K562 (cell line): ENCODE results near the gene AP2M1. TPM values are rescaled to one million over a fixed set of nuclear protein-coding genes. Genes with fewer than 3 reads are reported as not detected.

Experiments used
- ARID2 ChIP-seq: fragments of 450-650 bp; IDR thresholded peaks from 2 replicates; pipeline ENCODE4 v1.6.1; 2017; ENCODE audit warnings: antibody characterized with exemption, mild to moderate bottlenecking
- E2F6 ChIP-seq, 2 experiments: IDR thresholded peaks; 2 replicates each; pipeline ENCODE4 v1.6.1; 2011; ENCODE audit warnings: borderline replicate concordance in 1 of 2, control low read depth in 1 of 2, low read depth in 1 of 2, low read length in 1 of 2, mild to moderate bottlenecking in 1 of 2, mixed read lengths in 1 of 2, moderate library complexity in 1 of 2; ENCODE audit not compliant: insufficient read depth in 1 of 2, insufficient read length in 1 of 2, poor library complexity in 1 of 2, severe bottlenecking in 1 of 2; ENCODE audit errors: extremely low read depth in 1 of 2
- E4F1 ChIP-seq: fragments of 250-450 bp; sonication (Bioruptor Pico); IDR thresholded peaks from 2 replicates; pipeline ENCODE4 v1.5.0; 2021; ENCODE audit warnings: mild to moderate bottlenecking, borderline replicate concordance
- GABPB1 ChIP-seq: sonication (generic); formaldehyde crosslinking; IDR thresholded peaks from 2 replicates; pipeline ENCODE4 v1.8.0; 2022; ENCODE audit warnings: mild to moderate bottlenecking, missing genetic modification reagents
- HMBOX1 ChIP-seq: sonication (generic); IDR thresholded peaks from 2 replicates; pipeline ENCODE4 v1.6.1; 2016
- KLF10 ChIP-seq: fragments of 250-450 bp; sonication (Bioruptor Pico); IDR thresholded peaks from 2 replicates; pipeline ENCODE4 v1.6.1; 2021; ENCODE audit warnings: matching md5 sums
- L3MBTL2 ChIP-seq: fragments of 450-650 bp; IDR thresholded peaks from 2 replicates; pipeline ENCODE4 v1.6.1; 2016; ENCODE audit warnings: mild to moderate bottlenecking, moderate library complexity
- MEIS2 ChIP-seq: fragments of 450-650 bp; IDR thresholded peaks from 2 replicates; pipeline ENCODE4 v1.6.1; 2014; ENCODE audit warnings: mild to moderate bottlenecking; ENCODE audit not compliant: partially characterized antibody
- RAD21 ChIP-seq, 2 experiments: fragments of 250-450 bp in 1 of 2; fragments of 450-650 bp in 1 of 2; sonication (Bioruptor Pico) in 1 of 2; formaldehyde crosslinking in 1 of 2; IDR thresholded peaks in 1 of 2; conservative IDR thresholded peaks in 1 of 2; 2 replicates each; pipeline versions ENCODE4 v1.4.0 to v1.8.0; 2020 to 2022; ENCODE audit warnings: mild to moderate bottlenecking in 2 of 2, moderate library complexity in 1 of 2
- SRSF3 ChIP-seq: fragments of 200-400 bp; formaldehyde crosslinking; IDR thresholded peaks from 2 replicates; pipeline ENCODE4 v1.6.1; 2016; ENCODE audit warnings: mild to moderate bottlenecking, low read length, moderate library complexity; ENCODE audit not compliant: insufficient read depth
- TARDBP ChIP-seq: fragments of 450-650 bp; IDR thresholded peaks from 2 replicates; pipeline ENCODE4 v1.6.1; 2016
- TBL1XR1 ChIP-seq, 2 experiments: IDR thresholded peaks; 2 replicates each; pipeline ENCODE4 v1.6.1; 2012; ENCODE audit warnings: improper control_type of control experiment in 2 of 2, low read length in 2 of 2, mild to moderate bottlenecking in 1 of 2
- XRCC5 ChIP-seq: fragments of 200-400 bp; formaldehyde crosslinking; IDR thresholded peaks from 2 replicates; pipeline ENCODE4 v1.6.1; 2017; ENCODE audit warnings: low read depth, mild to moderate bottlenecking, low read length
- ZBTB43 ChIP-seq: sonication (generic); formaldehyde crosslinking; IDR thresholded peaks from 2 replicates; pipeline ENCODE4 v1.8.0; 2023; ENCODE audit warnings: mild to moderate bottlenecking, missing genetic modification reagents
- ZBTB49 ChIP-seq: sonication (generic); formaldehyde crosslinking; IDR thresholded peaks from 2 replicates; pipeline ENCODE4 v1.8.0; 2022; ENCODE audit warnings: missing genetic modification reagents, mild to moderate bottlenecking, borderline replicate concordance
- ZC3H4 ChIP-seq: sonication (generic); formaldehyde crosslinking; IDR thresholded peaks from 2 replicates; pipeline ENCODE4 v1.9.0; 2021; ENCODE audit warnings: missing genetic modification reagents, borderline replicate concordance
- ZNF146 ChIP-seq: IDR thresholded peaks from one replicate; pipeline ENCODE4 v1.6.1; 2018; ENCODE audit warnings: missing compliant biosample characterization; ENCODE audit not compliant: unreplicated experiment
- ZNF23 ChIP-seq: fragments of 250-450 bp; sonication (Bioruptor Pico); IDR thresholded peaks from 2 replicates; pipeline ENCODE4 v1.4.0; 2020; ENCODE audit warnings: mild to moderate bottlenecking
- polyA plus RNA-seq, 8 experiments: library from polyadenylated mRNA; depleted of rRNA in 4 of 8; stranded (reverse) in 5 of 8; unstranded in 3 of 8; fragments of >200 nt; fragmentation: Nextera tagmentation in 2 of 8; fragmentation: Illumina TruSeq in 1 of 8; extraction: Ambion mirVana in 2 of 8; extraction: Trizol in 1 of 8; gene quantifications; 2 replicates each; pipeline versions ENCODE4 v1.2.1 to v1.2.3, GENCODE V29; 2011 to 2014; ENCODE audit warnings: inconsistent platforms in 1 of 8, missing spikeins in 1 of 8
- total RNA-seq, 7 experiments: library from RNA; depleted of rRNA in 6 of 7; stranded (reverse); fragments of >200 nt in 6 of 7; fragmentation: Illumina TruSeq in 2 of 7; extraction: Trizol in 2 of 7; gene quantifications; 2 replicates each; pipeline versions ENCODE4 v1.2.1 to v1.2.3, GENCODE V29; 2011 to 2021; ENCODE audit warnings: low replicate concordance in 1 of 7

The AP2M1 gene
- total and polyA plus RNA-seq, 9 of the 15 experiments (the other 6 are each of a cell fraction or from before 2014, with no cell fraction given) = 118 to 505 (median 296) TPM

- TF ChIP-seq HMBOX1 (no peak; the same call in 1 of the 2 replicates), L3MBTL2 (peak; percentile 99), E2F6 (IDR thresholded peaks at IDR 0.05; ENCODE audit: borderline replicate concordance in 1 of 2, extremely low read depth in 1 of 2, insufficient read depth in 1 of 2, insufficient read length in 1 of 2, low read depth in 1 of 2, low read length in 1 of 2, poor library complexity in 1 of 2, severe bottlenecking in 1 of 2) (peak; percentile 96 to 97), ZC3H4 (no peak), GABPB1 (peak; percentile 47; the same call in 1 of the 2 replicates), TBL1XR1 (IDR thresholded peaks at IDR 0.05; ENCODE audit: low read length in 2 of 2) (no peak), KLF10 (no peak), ZNF146 (no peak), E4F1 (CRISPR knock-in tag) (no peak), ARID2 (no peak), RAD21 (CRISPR knock-in tag; conservative IDR thresholded peaks at IDR 0.05 in 1 of 2, IDR thresholded peaks at IDR 0.05 in 1 of 2) (peak in 1 of 2 experiments; percentile 14; a peak in 1 of 4 replicates), MEIS2 (no peak), ZNF23 (no peak), ZBTB49 (CRISPR knock-in tag) (no peak), TARDBP (0 out of 2 replicates have a peak, but pooled peaks have one; percentile 40), XRCC5 (no peak), SRSF3 (no peak), ZBTB43 (CRISPR knock-in tag) (no peak)
Measured at GRCh38 chr3:184133840-184134745, 40.6 kb upstream of the AP2M1 start (continued).
